Activated CD8-positive, alpha-beta memory T cell treated with anti-CD3 and anti-CD28 coated beads, Interleukin-2, amount 50 U/mL, for 24 hours (primary cell): Measurements from ENCODE around the gene CDY2B.
"Not testable (repeated sequence)": the region's sequence is repeated elsewhere in the genome, so short reads cannot be mapped to it uniquely, and the experiment has no call there.

Experiments used
- DNase-seq: peaks from one replicate; pipeline ENCODE4 v3.0.0-alpha.2; 2020; ENCODE audit errors: extremely low read depth

Gene CDY2B

GRCh38 chrY:17880120-17880519, at the start of gene CDY2B:
Gene CDY2B, minus strand, starts transcription at chrY:17880220. Its CDS starts 328 bp downstream, at chrY:17879892.
- not testable (repeated sequence) for DNase-seq

- not testable (repeated sequence) for DNase-seq
Observed at GRCh38 chrY:17908009-17908408, 28.0 kb upstream of the CDY2B start.

GRCh38 chrY:17907351-17907750, 27.3 kb upstream of the CDY2B start:
- not testable (repeated sequence) for DNase-seq

- DNase-seq: not testable (repeated sequence)
Observed at GRCh38 chrY:17881697-17882096, 1.7 kb upstream of the CDY2B start.

- DNase-seq: not testable (repeated sequence)
Observed at GRCh38 chrY:17876767-17877166, 3.3 kb downstream of the CDY2B start.

- not testable (repeated sequence) for DNase-seq
Observed at GRCh38 chrY:17875401-17875800, 4.6 kb downstream of the CDY2B start.

- not testable (repeated sequence) for DNase-seq
Observed at GRCh38 chrY:17871194-17871903, 8.7 kb downstream of the CDY2B start.

GRCh38 chrY:17870737-17871136, 9.3 kb downstream of the CDY2B start:
- DNase-seq: not testable (repeated sequence)

- DNase-seq: not testable (repeated sequence)
Observed at GRCh38 chrY:17867850-17868249, 12.2 kb downstream of the CDY2B start.

GRCh38 chrY:17860634-17861033, 19.4 kb downstream of the CDY2B start:
- DNase-seq: not testable (repeated sequence)

- not testable (repeated sequence) for DNase-seq
Observed at GRCh38 chrY:17856963-17857848, 22.8 kb downstream of the CDY2B start.

GRCh38 chrY:17856508-17856907, 23.5 kb downstream of the CDY2B start:
- not testable (repeated sequence) for DNase-seq

- DNase-seq: not testable (repeated sequence)
Observed at GRCh38 chrY:17849131-17849530, 30.9 kb downstream of the CDY2B start.

GRCh38 chrY:17832149-17832548, 47.9 kb downstream of the CDY2B start:
- DNase-seq: not testable (repeated sequence)
